ENCODE data around the gene PTPRG.

DNA sequence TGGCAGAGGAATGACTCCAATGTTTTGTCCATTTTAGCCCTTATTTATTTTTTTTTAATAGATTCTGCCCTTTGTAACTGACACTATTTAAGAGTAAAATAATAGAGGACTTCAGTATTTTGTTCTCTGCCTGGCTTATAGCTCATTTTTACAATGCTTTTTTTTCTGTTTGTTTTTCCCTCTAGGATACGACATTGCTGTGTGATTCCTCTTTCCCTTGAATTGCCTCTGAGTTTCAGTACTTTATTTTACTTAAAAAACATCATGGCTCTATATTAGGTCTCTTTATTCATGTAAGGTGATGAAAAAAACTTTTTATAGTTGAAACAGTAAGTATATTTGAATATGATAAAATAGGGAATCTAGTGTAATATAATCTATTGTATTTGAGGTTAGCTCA lies 179.1 kb downstream of the PTPRG start:
- no peak for TF ChIP-seq POLR2AphosphoS5 (IDR thresholded peaks at IDR 0.05; ENCODE audit: low read depth, low read length)
- no peak for TF ChIP-seq REST (IDR thresholded peaks at IDR 0.05; ENCODE audit: insufficient read depth in 1 of 2, low read depth in 2 of 2, low read length in 2 of 2)
- no peak for TF ChIP-seq TAF1 (IDR thresholded peaks at IDR 0.05; ENCODE audit: borderline replicate concordance, insufficient read depth, low read length)
- no peak for TF ChIP-seq SIN3A (IDR thresholded peaks at IDR 0.05; ENCODE audit: borderline replicate concordance, insufficient read depth, low read length)

Measured in PFSK-1 (cell line).